Measurements from ENCODE around the gene B4GALNT1. TPM values are rescaled to one million over a fixed set of nuclear protein-coding genes. Genes with fewer than 3 reads are reported as not detected.

Gene B4GALNT1
- total RNA-seq, 4 donors from 2014 or later: 2.9 to 14.1 (median 3.9) TPM

DNA sequence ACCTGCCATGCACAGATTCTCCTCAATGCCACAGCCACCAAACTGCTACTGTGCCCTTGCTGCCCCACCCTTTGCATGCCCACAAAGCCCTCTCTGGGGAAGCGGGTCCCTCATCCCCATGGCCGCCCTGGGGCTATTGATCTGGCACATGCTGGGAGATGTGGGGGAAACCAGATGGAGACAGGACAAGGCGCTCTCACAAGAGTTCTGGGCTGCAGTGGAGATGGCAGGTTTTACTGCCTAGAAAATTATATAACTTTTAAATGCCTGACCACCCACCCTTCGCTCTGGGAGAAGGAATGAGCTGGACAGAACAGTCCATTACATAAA is 52.6 kb downstream of the B4GALNT1 start:
- no peaks in the 10 kb centered on the region for H3K36me3 ChIP-seq
- H3K4me1 ChIP-seq: no peaks in the 10 kb centered on the region
- no peak overlapping the region for H3K4me3 ChIP-seq
- TF ChIP-seq POLR2A (IDR thresholded peaks at IDR 0.05): no peak
- TF ChIP-seq, protein P1, sequence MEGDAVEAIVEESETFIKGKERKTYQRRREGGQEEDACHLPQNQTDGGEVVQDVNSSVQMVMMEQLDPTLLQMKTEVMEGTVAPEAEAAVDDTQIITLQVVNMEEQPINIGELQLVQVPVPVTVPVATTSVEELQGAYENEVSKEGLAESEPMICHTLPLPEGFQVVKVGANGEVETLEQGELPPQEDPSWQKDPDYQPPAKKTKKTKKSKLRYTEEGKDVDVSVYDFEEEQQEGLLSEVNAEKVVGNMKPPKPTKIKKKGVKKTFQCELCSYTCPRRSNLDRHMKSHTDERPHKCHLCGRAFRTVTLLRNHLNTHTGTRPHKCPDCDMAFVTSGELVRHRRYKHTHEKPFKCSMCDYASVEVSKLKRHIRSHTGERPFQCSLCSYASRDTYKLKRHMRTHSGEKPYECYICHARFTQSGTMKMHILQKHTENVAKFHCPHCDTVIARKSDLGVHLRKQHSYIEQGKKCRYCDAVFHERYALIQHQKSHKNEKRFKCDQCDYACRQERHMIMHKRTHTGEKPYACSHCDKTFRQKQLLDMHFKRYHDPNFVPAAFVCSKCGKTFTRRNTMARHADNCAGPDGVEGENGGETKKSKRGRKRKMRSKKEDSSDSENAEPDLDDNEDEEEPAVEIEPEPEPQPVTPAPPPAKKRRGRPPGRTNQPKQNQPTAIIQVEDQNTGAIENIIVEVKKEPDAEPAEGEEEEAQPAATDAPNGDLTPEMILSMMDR (IDR thresholded peaks at IDR 0.05): no peak
- no peak overlapping the region for H3K27ac ChIP-seq
- no peaks in the 10 kb centered on the region for H3K9me3 ChIP-seq
- intact Hi-C loops (cut with DNase I; ENCODE audit: low total_unique reads): no loop called here
- no peaks in the 10 kb centered on the region for H3K27me3 ChIP-seq
- DNase-seq: no peak

DNA sequence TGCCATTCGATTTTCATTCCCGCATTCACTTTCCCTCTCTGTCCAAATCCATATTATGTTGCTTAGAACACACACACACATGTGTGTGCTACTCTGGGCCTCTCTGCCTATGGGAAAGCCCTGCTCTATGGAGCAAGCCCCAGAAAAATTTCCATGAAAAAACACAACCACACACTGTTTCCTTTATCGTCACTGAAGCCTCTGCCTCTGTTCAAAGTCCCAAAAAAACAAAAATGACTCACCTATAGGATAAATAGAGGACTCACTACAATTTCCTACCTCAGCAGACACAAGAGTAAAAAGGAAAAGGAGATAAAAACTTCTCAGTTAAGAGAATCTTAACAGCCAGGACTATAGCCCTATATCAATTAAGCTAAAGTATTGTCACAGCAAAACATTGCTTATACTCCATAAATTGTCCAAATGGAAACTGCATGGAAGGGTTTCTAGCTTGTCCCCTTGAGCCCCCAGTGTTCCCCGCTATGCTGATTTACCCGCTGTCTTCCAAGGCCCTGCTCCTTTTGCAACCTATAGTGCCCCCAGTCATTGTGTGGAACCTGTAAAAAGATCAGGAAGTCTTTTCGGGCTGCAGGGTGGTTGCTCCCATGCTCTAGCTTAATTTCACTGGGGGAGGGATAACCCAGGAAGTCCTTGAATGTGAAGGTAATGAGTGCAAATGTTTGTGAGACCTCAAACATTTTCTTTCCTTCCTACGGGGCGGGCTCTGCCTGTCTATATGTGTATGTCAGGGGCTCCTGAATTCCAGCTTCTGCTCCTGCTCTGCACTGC is 53.1 kb downstream of the B4GALNT1 start:
- no peak for DNase-seq
- intact Hi-C loops (cut with DNase I; ENCODE audit: low total_unique reads): no loop called here
- Histone ChIP-seq H3K36me3 (no peaks in the 10 kb centered on the region), H3K27ac (no peak overlapping the region), H3K9me3 (no peaks in the 10 kb centered on the region), H3K27me3 (no peaks in the 10 kb centered on the region), H3K4me1 (no peaks in the 10 kb centered on the region), H3K4me3 (no peak overlapping the region)
- TF ChIP-seq POLR2A (IDR thresholded peaks at IDR 0.05): no peak
- TF ChIP-seq, protein P1 (IDR thresholded peaks at IDR 0.05): no peak

DNA sequence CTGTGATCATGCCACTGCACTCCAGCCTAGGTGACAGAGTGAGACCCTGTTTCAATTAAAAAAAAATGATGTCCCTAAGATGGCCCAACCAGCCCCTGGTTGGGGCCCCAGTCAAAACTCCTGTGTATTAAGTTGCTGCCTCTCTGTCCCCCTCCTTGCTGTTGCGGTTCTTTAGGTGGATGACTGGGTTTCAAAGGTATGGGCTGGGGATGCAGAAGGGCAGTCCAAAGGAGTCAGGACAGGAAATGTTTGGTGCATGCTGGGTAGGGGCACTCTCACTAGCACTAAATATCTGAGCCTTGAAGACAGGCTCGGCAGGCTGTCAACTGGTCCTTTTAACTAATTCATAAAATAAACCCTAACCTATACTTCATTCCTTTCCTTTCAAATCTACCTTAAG is 54.0 kb downstream of the B4GALNT1 start:
- H3K27ac ChIP-seq: no peak overlapping the region
- H3K9me3 ChIP-seq: no peaks in the 10 kb centered on the region
- intact Hi-C loops (cut with DNase I; ENCODE audit: low total_unique reads): no loop called here
- H3K27me3 ChIP-seq: no peaks in the 10 kb centered on the region
- no peaks in the 10 kb centered on the region for H3K36me3 ChIP-seq
- no peaks in the 10 kb centered on the region for H3K4me1 ChIP-seq
- TF ChIP-seq, protein P1 (IDR thresholded peaks at IDR 0.05): no peak
- no peak for TF ChIP-seq POLR2A (IDR thresholded peaks at IDR 0.05)
- no peak for DNase-seq
- no peak overlapping the region for H3K4me3 ChIP-seq

DNA sequence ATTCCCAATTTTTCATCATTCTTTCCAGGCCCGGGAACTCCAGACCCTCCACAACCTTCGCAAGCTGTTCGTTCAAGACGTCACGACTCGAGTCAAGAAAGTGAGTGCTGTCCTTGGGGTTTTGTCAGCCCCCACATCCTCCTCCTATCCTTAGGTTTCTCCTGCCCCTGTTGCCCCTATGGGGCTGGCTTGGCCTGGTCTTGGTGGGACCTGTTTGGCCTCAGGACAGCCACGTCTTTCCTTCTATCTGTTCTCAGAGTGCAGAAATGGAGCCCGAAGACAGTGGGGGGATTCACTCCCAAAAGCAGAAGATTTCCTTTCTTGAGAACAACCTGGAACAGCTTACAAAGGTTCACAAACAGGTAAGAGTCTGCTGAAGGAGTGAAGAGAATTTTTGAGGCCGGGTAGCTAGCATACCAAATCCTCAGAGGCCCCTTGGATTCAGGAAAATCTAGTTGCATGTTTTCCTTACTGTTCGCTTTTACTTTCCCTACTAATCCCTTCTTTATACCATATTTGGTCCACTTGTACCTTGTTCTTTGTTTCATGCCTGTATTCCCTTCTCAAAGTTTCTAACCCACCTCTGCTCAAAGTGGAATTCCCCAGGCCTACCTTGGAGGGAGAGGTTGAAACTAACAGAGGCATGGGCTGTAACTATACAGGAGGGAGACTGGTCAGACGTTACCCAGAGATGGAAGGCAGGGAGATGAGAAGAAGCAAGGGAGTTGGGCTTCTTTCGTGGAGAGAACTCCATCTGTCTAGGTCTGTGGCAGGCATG is 54.8 kb downstream of the B4GALNT1 start:
- no peaks in the 10 kb centered on the region for H3K36me3 ChIP-seq
- H3K9me3 ChIP-seq: no peaks in the 10 kb centered on the region
- no peaks in the 10 kb centered on the region for H3K27me3 ChIP-seq
- H3K4me1 ChIP-seq: no peaks in the 10 kb centered on the region
- no peak for TF ChIP-seq POLR2A (IDR thresholded peaks at IDR 0.05)
- TF ChIP-seq, protein P1 (IDR thresholded peaks at IDR 0.05): no peak
- no peak overlapping the region for H3K4me3 ChIP-seq
- intact Hi-C loops (cut with DNase I; ENCODE audit: low total_unique reads): no loop called here
- no peak for DNase-seq
- H3K27ac ChIP-seq: no peak overlapping the region

DNA sequence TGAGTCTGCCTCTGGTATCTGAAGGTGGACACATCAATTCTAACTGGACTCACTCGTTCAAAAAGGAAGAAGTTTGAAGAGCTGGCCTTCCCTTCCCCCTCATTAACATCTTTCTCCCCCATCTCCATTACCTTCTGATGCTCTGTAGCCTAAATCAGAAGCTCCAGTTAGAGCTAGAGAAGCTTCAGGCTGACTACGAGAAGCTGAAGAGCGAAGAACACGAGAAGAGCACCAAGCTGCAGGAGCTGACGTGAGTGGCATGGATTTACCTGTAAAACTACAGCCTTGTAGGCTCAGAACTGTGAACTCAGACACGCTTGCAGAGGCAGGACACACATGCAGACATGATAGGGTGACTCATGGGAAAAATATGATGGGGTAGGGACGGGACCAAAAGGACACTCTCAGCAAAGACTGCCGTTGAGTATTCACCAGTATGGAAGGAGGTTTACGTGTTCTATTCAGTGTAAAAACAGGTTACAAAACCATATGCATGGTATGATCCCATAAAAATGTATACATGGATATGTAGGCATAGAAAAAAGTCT is 56.3 kb downstream of the B4GALNT1 start:
- TF ChIP-seq POLR2A (IDR thresholded peaks at IDR 0.05): no peak
- Histone ChIP-seq H3K9me3 (no peaks in the 10 kb centered on the region), H3K27me3 (no peaks in the 10 kb centered on the region), H3K27ac (no peak overlapping the region), H3K4me3 (no peak overlapping the region), H3K36me3 (no peaks in the 10 kb centered on the region), H3K4me1 (no peaks in the 10 kb centered on the region)
- intact Hi-C loops (cut with DNase I; ENCODE audit: low total_unique reads): no loop called here
- no peak for DNase-seq

Other genes starting within 250 kb of the B4GALNT1 start
- gene R3HDM2, start 202.2 kb downstream of the B4GALNT1 start, total RNA-seq: 10 to 100 TPM in 3 of 4 donors, 1 to 10 TPM in 1; 9.4 to 89.0 (median 34.2) TPM
- gene INHBC, start 198.4 kb downstream of the B4GALNT1 start, total RNA-seq: not detected
- not detected for gene INHBE, start 177.9 kb downstream of the B4GALNT1 start, total RNA-seq
- 1 to 10 TPM in 2 of 4 donors, not detected in 2; 6.1 to 6.6 TPM for gene GLI1, start 173.4 kb downstream of the B4GALNT1 start, total RNA-seq
- gene ARHGAP9, start 153.3 kb downstream of the B4GALNT1 start, total RNA-seq: 1 to 10 TPM; 1.5 to 8.1 (median 3.3) TPM
- 100 to 1,000 TPM in 1 of 4 donors, 10 to 100 TPM in 3; 29.1 to 160 (median 76.8) TPM for gene MARS1, start 145.1 kb downstream of the B4GALNT1 start, total RNA-seq
- gene DDIT3, start 112.7 kb downstream of the B4GALNT1 start, total RNA-seq: 10 to 100 TPM in 2 of 4 donors, 1 to 10 TPM in 2; 2.3 to 28.2 (median 9.8) TPM
- gene MBD6, start 110.4 kb downstream of the B4GALNT1 start, total RNA-seq: 100 to 1,000 TPM in 1 of 4 donors, 10 to 100 TPM in 3; 14.9 to 138 (median 17.1) TPM
- 100 to 1,000 TPM; 117 to 175 (median 126) TPM for gene DCTN2, start 86.0 kb downstream of the B4GALNT1 start, total RNA-seq
- 1 to 10 TPM in 3 of 4 donors, under 1 TPM in 1; 0.59 to 5.1 (median 1.9) TPM for gene KIF5A, start 83.2 kb downstream of the B4GALNT1 start, total RNA-seq
- gene PIP4K2C, start 42.0 kb downstream of the B4GALNT1 start, total RNA-seq: 10 to 100 TPM in 3 of 4 donors, 1 to 10 TPM in 1; 2.6 to 29.3 (median 18.8) TPM
- gene DTX3, start 28.4 kb downstream of the B4GALNT1 start, total RNA-seq: 10 to 100 TPM; 17.6 to 82.5 (median 40.9) TPM
- gene ARHGEF25, start 21.8 kb downstream of the B4GALNT1 start, total RNA-seq: 100 to 1,000 TPM in 1 of 4 donors, 10 to 100 TPM in 3; 52.9 to 205 (median 85.6) TPM
- 100 to 1,000 TPM; 189 to 339 (median 252) TPM for gene OS9, start 60.9 kb upstream of the B4GALNT1 start, total RNA-seq
- gene AGAP2, start 105.5 kb upstream of the B4GALNT1 start, total RNA-seq: 1 to 10 TPM in 3 of 4 donors, under 1 TPM in 1; 0.29 to 6.3 (median 2.6) TPM
- 100 to 1,000 TPM in 1 of 4 donors, 10 to 100 TPM in 3; 38.2 to 103 (median 51.0) TPM for gene TSPAN31, start 111.8 kb upstream of the B4GALNT1 start, total RNA-seq
- gene CDK4, start 119.1 kb upstream of the B4GALNT1 start, total RNA-seq: 100 to 1,000 TPM in 2 of 4 donors, 10 to 100 TPM in 2; 60.0 to 190 (median 110) TPM
- 1 to 10 TPM in 3 of 4 donors, not detected in 1; 5.1 to 7.6 (median 6.8) TPM for gene MARCHF9, start 121.9 kb upstream of the B4GALNT1 start, total RNA-seq
- 1 to 10 TPM in 1 of 4 donors, under 1 TPM in 1, not detected in 2; 0.28 to 1.2 TPM for gene CYP27B1, start 133.9 kb upstream of the B4GALNT1 start, total RNA-seq
- gene METTL1, start 138.9 kb upstream of the B4GALNT1 start, total RNA-seq: 10 to 100 TPM in 3 of 4 donors, 1 to 10 TPM in 1; 5.1 to 22.4 (median 18.0) TPM
- gene EEF1AKMT3, start 139.4 kb upstream of the B4GALNT1 start, total RNA-seq: 10 to 100 TPM in 2 of 4 donors, 1 to 10 TPM in 2; 2.3 to 15.5 (median 11.5) TPM
- gene TSFM, start 149.6 kb upstream of the B4GALNT1 start, total RNA-seq: 10 to 100 TPM in 3 of 4 donors, 1 to 10 TPM in 1; 8.2 to 22.3 (median 16.7) TPM
- 10 to 100 TPM in 1 of 4 donors, 1 to 10 TPM in 2, not detected in 1; 4.4 to 21.8 (median 5.1) TPM for gene AVIL, start 185.5 kb upstream of the B4GALNT1 start, total RNA-seq
- 100 to 1,000 TPM in 2 of 4 donors, 10 to 100 TPM in 2; 66.2 to 212 (median 90.9) TPM for gene CTDSP2, start 213.5 kb upstream of the B4GALNT1 start, total RNA-seq